Panc1 (cell line): Measurements from ENCODE around the gene CDH23.

ENCODE experiments used
- CTCF ChIP-seq: fragments of 450-650 bp; IDR thresholded peaks from 2 replicates; pipeline ENCODE4 v1.5.1; 2017; ENCODE audit warnings: mild to moderate bottlenecking
- POLR2AphosphoS5 ChIP-seq: IDR thresholded peaks from 2 replicates; pipeline ENCODE4 v1.6.1; 2012; ENCODE audit warnings: mild to moderate bottlenecking, low read depth, low read length, moderate library complexity
- SIN3A ChIP-seq: IDR thresholded peaks from 2 replicates; pipeline ENCODE4 v1.6.1; 2012; ENCODE audit warnings: low read depth, mild to moderate bottlenecking, low read length, moderate library complexity, borderline replicate concordance; ENCODE audit not compliant: insufficient read depth
- TCF7L2 ChIP-seq: IDR thresholded peaks from 2 replicates; pipeline ENCODE4 v1.6.1; 2011; ENCODE audit warnings: mild to moderate bottlenecking, low read depth, low read length, inconsistent platforms
- TF ChIP-seq, protein P1 (sequence below), 2 experiments: IDR thresholded peaks; 2 replicates each; pipeline ENCODE4 v1.6.1; 2011 to 2012; ENCODE audit warnings: low read depth in 2 of 2, control low read depth in 1 of 2, low read length in 1 of 2, mild to moderate bottlenecking in 1 of 2, moderate library complexity in 1 of 2; ENCODE audit not compliant: insufficient read depth in 1 of 2

GRCh38 chr10:71381611-71382010 is 15.1 kb upstream of the CDH23 start:
- TF ChIP-seq CTCF (no peak), POLR2AphosphoS5 (no peak), SIN3A (no peak), TCF7L2 (no peak)
- TF ChIP-seq, protein P1, sequence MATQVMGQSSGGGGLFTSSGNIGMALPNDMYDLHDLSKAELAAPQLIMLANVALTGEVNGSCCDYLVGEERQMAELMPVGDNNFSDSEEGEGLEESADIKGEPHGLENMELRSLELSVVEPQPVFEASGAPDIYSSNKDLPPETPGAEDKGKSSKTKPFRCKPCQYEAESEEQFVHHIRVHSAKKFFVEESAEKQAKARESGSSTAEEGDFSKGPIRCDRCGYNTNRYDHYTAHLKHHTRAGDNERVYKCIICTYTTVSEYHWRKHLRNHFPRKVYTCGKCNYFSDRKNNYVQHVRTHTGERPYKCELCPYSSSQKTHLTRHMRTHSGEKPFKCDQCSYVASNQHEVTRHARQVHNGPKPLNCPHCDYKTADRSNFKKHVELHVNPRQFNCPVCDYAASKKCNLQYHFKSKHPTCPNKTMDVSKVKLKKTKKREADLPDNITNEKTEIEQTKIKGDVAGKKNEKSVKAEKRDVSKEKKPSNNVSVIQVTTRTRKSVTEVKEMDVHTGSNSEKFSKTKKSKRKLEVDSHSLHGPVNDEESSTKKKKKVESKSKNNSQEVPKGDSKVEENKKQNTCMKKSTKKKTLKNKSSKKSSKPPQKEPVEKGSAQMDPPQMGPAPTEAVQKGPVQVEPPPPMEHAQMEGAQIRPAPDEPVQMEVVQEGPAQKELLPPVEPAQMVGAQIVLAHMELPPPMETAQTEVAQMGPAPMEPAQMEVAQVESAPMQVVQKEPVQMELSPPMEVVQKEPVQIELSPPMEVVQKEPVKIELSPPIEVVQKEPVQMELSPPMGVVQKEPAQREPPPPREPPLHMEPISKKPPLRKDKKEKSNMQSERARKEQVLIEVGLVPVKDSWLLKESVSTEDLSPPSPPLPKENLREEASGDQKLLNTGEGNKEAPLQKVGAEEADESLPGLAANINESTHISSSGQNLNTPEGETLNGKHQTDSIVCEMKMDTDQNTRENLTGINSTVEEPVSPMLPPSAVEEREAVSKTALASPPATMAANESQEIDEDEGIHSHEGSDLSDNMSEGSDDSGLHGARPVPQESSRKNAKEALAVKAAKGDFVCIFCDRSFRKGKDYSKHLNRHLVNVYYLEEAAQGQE (IDR thresholded peaks at IDR 0.05; ENCODE audit: insufficient read depth in 1 of 2, low read depth in 2 of 2, low read length in 1 of 2): no peak
